HG02623 (cell line): ENCODE results near the gene GBP5.

Experiments
- ATAC-seq: cut with Tn5 transposase; IDR thresholded peaks from one replicate; pipeline ENCODE4 v1.9.1; 2021; ENCODE audit warnings: moderate library complexity; ENCODE audit not compliant: unreplicated experiment

The GBP5 gene, protein sequence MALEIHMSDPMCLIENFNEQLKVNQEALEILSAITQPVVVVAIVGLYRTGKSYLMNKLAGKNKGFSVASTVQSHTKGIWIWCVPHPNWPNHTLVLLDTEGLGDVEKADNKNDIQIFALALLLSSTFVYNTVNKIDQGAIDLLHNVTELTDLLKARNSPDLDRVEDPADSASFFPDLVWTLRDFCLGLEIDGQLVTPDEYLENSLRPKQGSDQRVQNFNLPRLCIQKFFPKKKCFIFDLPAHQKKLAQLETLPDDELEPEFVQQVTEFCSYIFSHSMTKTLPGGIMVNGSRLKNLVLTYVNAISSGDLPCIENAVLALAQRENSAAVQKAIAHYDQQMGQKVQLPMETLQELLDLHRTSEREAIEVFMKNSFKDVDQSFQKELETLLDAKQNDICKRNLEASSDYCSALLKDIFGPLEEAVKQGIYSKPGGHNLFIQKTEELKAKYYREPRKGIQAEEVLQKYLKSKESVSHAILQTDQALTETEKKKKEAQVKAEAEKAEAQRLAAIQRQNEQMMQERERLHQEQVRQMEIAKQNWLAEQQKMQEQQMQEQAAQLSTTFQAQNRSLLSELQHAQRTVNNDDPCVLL

GRCh38 chr1:89272269-89273041, at the start of gene GBP5:
TSS of gene GBP5 (minus strand) at chr1:89272860. CDS start at chr1:89269555, 3,305 bp downstream.
- peak; percentile 79 for ATAC-seq

GRCh38 chr1:89322402-89322801, 49.7 kb upstream of the GBP5 start:
- no peak for ATAC-seq

GRCh38 chr1:89312572-89312971, 39.9 kb upstream of the GBP5 start:
- no peak for ATAC-seq

DNA sequence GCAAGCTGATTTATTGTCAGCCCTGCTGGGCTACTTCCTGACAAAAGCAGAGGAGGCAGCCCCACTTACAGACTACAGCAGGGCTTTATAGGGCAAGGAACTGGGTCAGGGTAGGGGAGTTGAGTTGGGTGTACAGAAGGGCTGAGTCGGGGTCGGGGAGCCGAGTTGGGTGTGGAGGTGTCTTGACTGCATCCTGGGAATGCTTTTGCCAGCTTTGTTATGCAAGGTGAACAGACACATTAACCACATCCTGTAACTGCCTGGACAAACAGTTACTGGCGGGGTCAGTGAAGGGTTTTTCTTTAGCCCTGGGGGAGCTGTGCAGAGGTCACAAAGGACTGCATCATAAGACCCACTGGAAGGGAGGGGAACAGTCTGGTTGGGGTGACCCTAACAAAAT, 39.1 kb upstream of the GBP5 start:
- ATAC-seq, result no peak

DNA sequence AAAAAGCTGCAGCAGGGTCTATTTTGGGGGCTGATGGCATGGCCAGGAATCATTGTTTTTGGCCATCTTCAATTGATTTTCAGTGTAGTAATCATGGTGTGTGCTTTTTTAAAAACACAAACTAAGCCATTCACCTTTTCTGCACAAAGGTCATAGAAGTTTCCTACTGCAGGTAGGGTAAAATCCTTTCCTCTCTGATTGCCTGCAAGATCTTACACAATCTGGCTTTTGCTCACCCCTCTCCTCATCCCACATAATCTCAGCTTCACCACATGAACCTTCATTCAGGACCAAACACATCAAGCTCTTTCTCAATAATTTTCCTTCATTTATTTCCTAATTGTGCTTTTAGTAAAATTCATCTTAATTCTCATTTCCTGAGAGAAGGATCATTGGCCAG, 38.3 kb upstream of the GBP5 start:
- ATAC-seq, result no peak

DNA sequence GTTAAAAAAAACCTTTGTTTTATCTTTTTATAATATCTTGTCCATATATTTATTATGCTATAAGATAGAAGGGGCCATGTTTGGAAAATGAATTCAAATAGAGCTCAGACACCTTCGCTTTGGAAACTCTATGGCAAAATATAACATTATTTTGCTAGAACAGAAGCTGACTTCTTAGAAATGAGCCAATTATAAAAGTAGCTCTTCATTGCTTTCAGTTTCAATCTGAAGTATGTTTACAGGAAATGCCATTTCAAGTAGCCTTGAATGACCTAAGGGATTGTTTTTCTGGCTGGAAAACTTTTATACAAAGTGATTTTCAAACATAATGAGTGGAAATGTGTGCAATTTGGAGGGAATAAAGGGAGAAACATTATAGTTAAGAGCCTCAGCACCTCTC, 37.8 kb upstream of the GBP5 start:
- peak; percentile 82 for ATAC-seq

DNA sequence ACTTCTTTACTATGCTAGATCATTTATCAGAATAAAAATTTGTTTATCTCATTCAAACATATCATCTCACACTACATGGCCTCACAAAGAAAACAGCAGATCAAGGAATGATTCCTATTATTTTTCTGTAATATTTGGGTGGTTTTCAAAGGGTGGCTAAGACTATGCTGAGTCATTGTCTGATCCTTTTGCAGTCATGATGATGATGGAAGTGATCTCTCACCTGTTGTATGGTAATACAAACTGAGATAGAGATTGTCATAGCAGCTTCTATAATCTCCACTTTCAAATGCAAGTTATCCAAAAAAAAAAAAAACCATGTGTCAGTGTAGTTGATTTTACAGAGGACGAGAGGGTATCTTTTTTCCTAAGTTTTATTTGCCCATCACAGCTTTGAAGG, 37.2 kb upstream of the GBP5 start:
- no peak for ATAC-seq

- ATAC-seq, result no peak
Measured at GRCh38 chr1:89306273-89306672, 33.6 kb upstream of the GBP5 start.

GRCh38 chr1:89305493-89305892, 32.8 kb upstream of the GBP5 start:
- no peak for ATAC-seq

- ATAC-seq, result no peak
Measured at GRCh38 chr1:89304572-89305230, 32.0 kb upstream of the GBP5 start.

- no peak for ATAC-seq
Measured at GRCh38 chr1:89302697-89303332, 30.2 kb upstream of the GBP5 start.

- ATAC-seq, result peak; percentile 88
Measured at GRCh38 chr1:89299739-89300463, 27.2 kb upstream of the GBP5 start.

- ATAC-seq, result peak; percentile 38
Measured at GRCh38 chr1:89298461-89298860, 25.8 kb upstream of the GBP5 start.

GRCh38 chr1:89295187-89295586, 22.5 kb upstream of the GBP5 start:
- no peak for ATAC-seq

DNA sequence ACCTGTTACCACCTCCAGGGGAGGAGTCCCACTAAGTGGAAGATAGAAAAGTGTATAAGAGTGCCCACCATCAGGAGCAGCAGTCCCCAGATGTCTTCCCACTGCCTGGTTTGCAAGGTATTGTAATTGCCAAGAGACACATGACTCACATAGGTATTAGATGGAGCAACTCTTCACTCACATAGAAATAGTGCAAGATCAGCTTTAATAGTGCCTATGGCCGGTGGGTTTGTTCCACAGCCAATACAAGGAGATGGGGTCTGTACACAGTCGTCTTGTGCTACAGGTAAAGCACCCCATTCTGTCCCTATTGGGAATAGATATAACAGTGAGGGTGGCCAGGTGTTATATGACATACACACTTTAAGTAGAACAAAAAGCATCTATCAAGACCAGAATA, 18.6 kb upstream of the GBP5 start:
- ATAC-seq, result no peak

GRCh38 chr1:89288051-89288340, 15.3 kb upstream of the GBP5 start:
- ATAC-seq, result no peak

GRCh38 chr1:89287181-89288050, 14.8 kb upstream of the GBP5 start:
- peak; percentile 15 for ATAC-seq

GRCh38 chr1:89286549-89287180, 14.0 kb upstream of the GBP5 start:
- peak; percentile 82 for ATAC-seq
